GM18870 (cell line): Measurements from ENCODE around the gene GGTLC2.
"Not testable (repeated sequence)": the region's sequence is repeated elsewhere in the genome, so short reads cannot be mapped to it uniquely, and the experiment has no call there.

Experiments used
- ATAC-seq: cut with Tn5 transposase; IDR thresholded peaks from one replicate; pipeline ENCODE4 v1.9.1; 2021; ENCODE audit warnings: moderate library complexity; ENCODE audit not compliant: unreplicated experiment

GGTLC2 gene

DNA sequence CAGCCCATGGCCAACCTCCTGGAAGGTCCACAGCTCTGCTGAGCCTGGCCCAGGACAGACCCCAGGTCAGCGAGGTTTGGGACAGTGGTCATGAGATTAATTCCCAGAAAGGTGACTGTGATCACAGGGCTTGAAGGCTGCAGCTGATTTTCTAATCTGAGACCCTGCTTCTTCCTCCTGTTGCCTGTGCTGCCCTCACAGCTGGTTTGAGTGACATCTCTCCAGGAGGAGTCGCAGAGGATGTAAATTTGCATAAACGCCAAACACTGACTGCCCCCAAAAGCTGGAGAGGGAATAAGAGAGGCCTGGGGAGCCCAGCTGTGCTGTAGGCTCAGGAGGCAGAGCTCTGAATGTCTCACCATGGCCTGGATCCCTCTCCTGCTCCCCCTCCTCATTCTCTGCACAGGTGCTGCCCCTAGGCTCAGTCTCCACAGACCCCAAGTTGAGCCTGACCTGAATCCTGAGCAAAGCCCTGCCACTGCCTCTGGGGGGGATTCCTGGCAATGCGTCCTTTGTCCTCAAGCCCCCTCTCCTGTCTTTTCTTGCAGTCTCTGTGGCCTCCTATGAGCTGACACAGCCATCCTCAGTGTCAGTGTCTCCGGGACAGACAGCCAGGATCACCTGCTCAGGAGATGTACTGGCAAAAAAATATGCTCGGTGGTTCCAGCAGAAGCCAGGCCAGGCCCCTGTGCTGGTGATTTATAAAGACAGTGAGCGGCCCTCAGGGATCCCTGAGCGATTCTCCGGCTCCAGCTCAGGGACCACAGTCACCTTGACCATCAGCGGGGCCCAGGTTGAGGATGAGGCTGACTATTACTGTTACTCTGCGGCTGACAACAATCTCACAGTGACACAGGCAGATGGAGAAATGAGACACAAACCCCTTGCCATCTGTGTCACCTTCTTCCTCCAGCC, 23.8 kb downstream of the GGTLC2 start:
- ATAC-seq, result no peak

GRCh38 chr22:22669093-22669492, 24.7 kb downstream of the GGTLC2 start:
- no peak for ATAC-seq

GRCh38 chr22:22670076-22670795, 25.8 kb downstream of the GGTLC2 start:
- no peak for ATAC-seq

DNA sequence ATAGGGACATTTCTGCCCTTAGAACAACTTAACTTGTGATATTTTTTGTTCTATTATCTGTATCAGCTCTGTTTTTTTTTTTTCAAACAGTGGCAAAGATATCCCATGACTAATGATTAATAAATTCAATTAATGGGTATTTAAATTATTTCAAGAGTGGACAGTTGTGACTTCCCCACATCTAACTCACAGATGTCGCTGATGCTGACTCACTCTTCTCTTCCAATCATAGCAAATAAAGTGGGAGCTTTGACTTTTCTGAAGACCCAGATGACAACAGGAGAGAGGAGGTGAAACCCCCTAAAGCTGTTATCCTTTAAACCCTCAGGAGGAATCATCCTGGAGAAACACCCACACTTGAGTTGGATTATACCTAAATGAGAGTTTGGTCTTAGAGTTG, 27.1 kb downstream of the GGTLC2 start:
- no peak for ATAC-seq

DNA sequence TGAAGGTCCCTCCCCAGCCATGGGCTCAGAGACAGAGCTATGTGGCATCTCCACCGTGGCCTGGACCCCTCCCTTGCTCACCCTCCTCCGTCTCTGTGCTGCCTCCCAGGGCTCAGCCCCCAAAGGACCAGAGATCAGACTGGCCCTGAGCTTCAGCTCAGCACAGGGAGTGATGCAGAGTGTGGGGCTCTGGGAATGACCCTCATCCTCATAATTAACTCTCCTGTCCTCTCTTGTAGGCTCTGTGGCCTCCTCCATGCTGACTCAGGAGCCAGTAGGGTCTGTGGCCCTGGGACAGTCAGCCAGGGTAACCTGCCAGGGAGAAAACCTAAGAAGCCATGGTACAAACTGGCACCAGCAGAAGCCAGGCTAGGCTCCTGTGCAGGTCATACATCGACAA, 28.7 kb downstream of the GGTLC2 start:
- no peak for ATAC-seq

GRCh38 chr22:22673628-22674027, 29.2 kb downstream of the GGTLC2 start:
- ATAC-seq, result no peak

- ATAC-seq, result no peak
Measured at GRCh38 chr22:22674467-22674866, 30.1 kb downstream of the GGTLC2 start.

DNA sequence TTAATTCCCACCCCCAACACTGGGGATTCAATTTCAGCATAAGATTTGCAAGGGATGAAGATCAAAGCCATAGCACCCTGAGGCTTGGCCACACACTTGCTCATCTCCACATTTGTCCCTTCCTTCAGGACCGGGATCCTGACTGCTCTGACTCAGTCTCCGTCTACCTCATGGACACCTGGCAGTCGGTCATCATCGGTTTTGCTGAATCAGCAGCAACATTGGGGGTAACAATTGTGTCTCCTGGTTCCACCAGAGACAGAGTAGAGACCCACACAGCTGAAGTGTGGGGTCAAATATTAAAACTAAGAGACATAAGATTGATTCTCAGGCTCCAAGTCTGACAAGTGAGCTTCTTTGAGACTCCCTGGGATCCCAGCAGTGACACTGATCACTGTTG, 34.6 kb downstream of the GGTLC2 start:
- ATAC-seq, result no peak

DNA sequence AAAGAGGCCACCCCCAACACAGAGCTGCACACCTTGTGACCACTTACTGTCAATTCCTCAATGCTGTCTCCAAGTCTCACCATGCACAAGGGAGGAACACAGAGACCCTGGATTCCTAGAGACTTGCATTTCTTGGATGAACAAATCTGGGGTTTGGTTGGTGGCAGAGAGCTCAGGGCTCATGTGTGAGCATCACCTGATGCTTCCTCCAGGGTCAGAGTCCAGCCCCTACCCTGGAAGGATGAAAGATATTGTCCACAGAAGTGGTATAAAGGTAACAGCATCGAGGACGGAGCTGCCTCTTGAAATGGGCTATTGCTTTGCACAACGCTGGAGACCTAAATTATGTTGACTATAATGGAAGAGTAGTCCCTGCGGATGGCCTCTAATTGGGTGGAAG, 36.0 kb downstream of the GGTLC2 start:
- ATAC-seq, result no peak

GRCh38 chr22:22681221-22681739, 36.9 kb downstream of the GGTLC2 start:
- no peak for ATAC-seq

- no peak for ATAC-seq
Measured at GRCh38 chr22:22682196-22682595, 37.8 kb downstream of the GGTLC2 start.

GRCh38 chr22:22682807-22683667, 38.6 kb downstream of the GGTLC2 start:
- ATAC-seq, result no peak

DNA sequence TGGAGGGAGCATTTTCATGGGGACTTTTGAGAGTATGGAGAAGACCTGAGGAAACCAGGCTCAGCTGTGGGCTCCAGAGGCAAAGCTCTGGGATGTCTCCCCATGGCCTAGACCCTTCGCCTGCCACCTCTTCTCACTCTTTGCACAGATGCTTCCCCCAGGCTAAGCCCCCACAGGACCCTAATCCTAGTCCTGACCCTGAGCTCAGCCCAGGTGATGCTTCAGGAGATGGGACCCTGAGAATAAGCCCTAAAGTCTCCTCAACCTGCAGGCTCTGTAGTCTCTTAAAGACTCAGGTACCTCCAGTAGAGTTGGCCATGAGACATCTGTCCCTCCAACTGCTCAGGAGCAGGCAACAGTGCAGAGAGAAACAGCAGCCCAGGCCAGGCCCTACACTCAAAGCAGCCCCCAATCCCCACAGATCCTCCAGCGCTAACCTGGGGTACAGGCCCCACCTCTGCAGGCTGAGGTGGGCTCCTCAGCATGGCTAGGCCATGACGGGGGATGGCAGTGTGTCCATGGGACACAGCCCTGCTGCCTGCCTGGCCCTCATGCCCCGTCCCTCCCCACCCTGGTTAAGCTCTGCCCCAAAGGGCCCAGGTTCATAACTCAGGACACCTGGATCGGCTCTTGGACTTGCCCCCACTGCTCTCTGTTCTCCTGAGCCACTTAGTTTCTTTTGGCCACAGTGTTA, 39.4 kb downstream of the GGTLC2 start:
- ATAC-seq, result no peak

DNA sequence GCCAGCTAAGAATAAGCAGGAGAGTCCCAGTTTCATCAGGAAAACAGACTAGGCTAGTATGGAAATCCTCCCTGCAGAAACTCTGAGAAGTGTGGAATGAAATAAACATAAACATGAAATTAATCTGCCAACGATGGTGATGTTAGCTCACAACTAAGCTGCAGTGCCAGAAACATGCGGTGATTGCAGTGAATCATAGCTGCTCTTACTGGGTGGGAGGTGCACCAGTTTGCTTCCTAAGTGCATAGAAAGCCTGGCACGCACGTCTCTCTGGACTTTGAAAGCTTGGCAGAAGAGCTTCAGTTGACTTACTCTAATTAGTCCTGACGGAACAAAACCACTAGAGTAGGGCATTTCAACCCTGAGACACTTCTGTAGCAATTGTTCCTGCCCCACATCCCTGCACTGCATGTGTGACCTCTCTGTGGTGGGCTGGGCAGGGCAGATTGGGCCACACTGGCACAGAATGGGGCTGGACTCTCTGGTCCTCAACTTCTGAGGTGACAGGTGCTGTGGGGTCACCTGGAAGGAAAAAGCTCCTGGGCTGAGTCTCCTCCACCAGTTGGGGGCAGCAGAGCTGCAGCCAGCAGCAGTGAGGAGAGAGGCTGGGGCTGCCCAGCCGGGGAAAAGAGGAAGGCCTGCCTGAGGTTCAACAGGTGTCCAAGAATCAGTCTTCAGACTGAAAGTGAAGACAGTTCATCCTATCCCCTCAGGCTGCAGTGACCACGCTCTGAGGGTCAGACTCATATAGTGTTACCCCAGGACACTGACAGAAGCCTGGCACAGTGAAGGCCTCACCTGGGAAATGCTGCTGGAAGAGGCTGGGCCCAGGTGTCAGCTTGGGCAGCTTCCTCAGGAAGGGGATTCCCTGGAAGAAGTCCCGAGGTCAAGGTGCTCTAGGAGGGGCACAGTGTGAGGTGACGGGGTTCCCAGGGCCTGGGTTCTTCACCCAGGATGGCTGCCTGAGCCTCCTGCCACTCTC, 40.5 kb downstream of the GGTLC2 start:
- ATAC-seq, result no peak

GRCh38 chr22:22685586-22685985, 41.2 kb downstream of the GGTLC2 start:
- no peak for ATAC-seq

GRCh38 chr22:22686202-22687115, 42.0 kb downstream of the GGTLC2 start:
- ATAC-seq, result not testable (repeated sequence)

- ATAC-seq, result no peak
Measured at GRCh38 chr22:22687638-22688500, 43.5 kb downstream of the GGTLC2 start.
